GM12864 (cell line): ENCODE results near the gene STK32B.

Source experiments
- DNase-seq: peaks from one replicate; pipeline ENCODE4 v3.0.0-alpha.2; 2011; ENCODE audit warnings: low read depth
- H3K4me3 ChIP-seq: 2 replicates; pipeline ENCODE4 v1.5.1; 2011; ENCODE audit warnings: mild to moderate bottlenecking, low read depth, low read length, control low read depth
- CTCF ChIP-seq: IDR thresholded peaks from 2 replicates; pipeline ENCODE4 v1.5.1; 2011; ENCODE audit warnings: low read depth, mild to moderate bottlenecking, moderate library complexity, low read length, control low read depth, inconsistent platforms; ENCODE audit errors: missing control alignments

STK32B gene

GRCh38 chr4:5389756-5390310, 338.6 kb downstream of the STK32B start:
- DNase-seq = no peak
- H3K4me3 ChIP-seq = no peak overlapping the region
- TF ChIP-seq CTCF = no peak

- no peak overlapping the region for H3K4me3 ChIP-seq
- no peak for TF ChIP-seq CTCF
- DNase-seq = no peak
Measured at GRCh38 chr4:5391492-5391891, 340.2 kb downstream of the STK32B start.

GRCh38 chr4:5393911-5394513, 342.7 kb downstream of the STK32B start:
- no peak for DNase-seq
- no peak overlapping the region for H3K4me3 ChIP-seq
- no peak for TF ChIP-seq CTCF

GRCh38 chr4:5395781-5396180, 344.5 kb downstream of the STK32B start:
- no peak for DNase-seq
- no peak for TF ChIP-seq CTCF
- H3K4me3 ChIP-seq = no peak overlapping the region

GRCh38 chr4:5398056-5398455, 346.8 kb downstream of the STK32B start:
- TF ChIP-seq CTCF = no peak
- no peak overlapping the region for H3K4me3 ChIP-seq
- DNase-seq = no peak

- no peak for TF ChIP-seq CTCF
- no peak overlapping the region for H3K4me3 ChIP-seq
- DNase-seq = no peak
Measured at GRCh38 chr4:5399124-5399523, 347.8 kb downstream of the STK32B start.

- no peak for DNase-seq
- peak; percentile 84 for TF ChIP-seq CTCF
- no peak overlapping the region for H3K4me3 ChIP-seq
Measured at GRCh38 chr4:5399790-5400421, 348.6 kb downstream of the STK32B start.
